Pancreas (tissue), 10 donors: ENCODE data around the gene SLC9A8. TPM values are rescaled to one million over a fixed set of nuclear protein-coding genes. Genes with fewer than 3 reads are reported as not detected.

Experiments
- ATAC-seq, 4 donors: fragments of 200-7000 bp; cut with Tn5 transposase; one replicate each; pipeline versions ENCODE4 v1.8.0 to v1.9.1; 2020; ENCODE audit warnings: mild to moderate bottlenecking in 4 of 4, moderate library complexity in 4 of 4
- DNase-seq, 6 donors: peaks; one replicate each; pipeline ENCODE4 v3.0.0-alpha.2; 2020
- FAIRE-seq: peaks from 2 replicates; lab custom pipeline; 2012; peaks lifted over from hg19 to GRCh38; lab: Jason Lieb, UNC
- H3K27ac ChIP-seq, 4 donors: fragments of 200-600 bp; sonication (generic); 1 replicate in 3 of 4; 2 replicates in 1 of 4; pipeline versions ENCODE4 v1.5.0 to v1.8.0; 2020
- H3K27me3 ChIP-seq, 4 donors: fragments of 200-600 bp; one replicate each; pipeline ENCODE4 v1.8.0; 2021
- H3K36me3 ChIP-seq, 3 donors: fragments of 200-600 bp; sonication (generic) in 1 of 3; one replicate each; pipeline versions ENCODE4 v1.5.0 to v1.8.0; 2020 to 2021
- H3K4me1 ChIP-seq, 3 donors: fragments of 200-600 bp; one replicate each; pipeline ENCODE4 v1.8.0; 2021
- H3K4me3 ChIP-seq, 4 donors: fragments of 200-600 bp; sonication (generic) in 2 of 4; one replicate each; pipeline versions ENCODE4 v1.5.0 to v1.8.0; 2020 to 2021
- H3K9me3 ChIP-seq, 4 donors: fragments of 200-600 bp; one replicate each; pipeline ENCODE4 v1.8.0; 2021
- WGBS, 2 donors: extraction: QIAGEN DNeasy Blood & Tissue Kit; methylation state at CpG; one replicate each; pipeline ENCODE4 v1.1.7; 2013; 5-methylcytosine and 5-hydroxymethylcytosine counted together
- intact Hi-C, 3 donors: fragments of 100-400 bp; cut with DNase I; formaldehyde crosslinking; loops; one replicate each; pipeline versions ENCODE4 v1.11.1 to v1.14.2; 2022
- polyA plus RNA-seq, 2 donors: library from polyadenylated mRNA; stranded (reverse); fragments of 200-250 nt; gene quantifications; one replicate each; pipeline ENCODE4 v1.2.3, GENCODE V29; 2013
- total RNA-seq, 6 donors: library from RNA; stranded (reverse); fragmentation: NEBNext Ultra II Directional in 4 of 6; extraction: Animal tissue kit (Norgen Biotek cat#: 25700) in 4 of 6; gene quantifications; one replicate each; pipeline versions ENCODE4 v1.2.1 to v1.2.4, GENCODE V29; 2021 to 2023
- TF ChIP-seq, protein P1 (sequence below), 4 donors: fragments of 200-600 bp; sonication (generic) in 3 of 4; IDR thresholded peaks; one replicate each; pipeline versions ENCODE4 v1.5.0 to v1.8.0; 2021; ENCODE audit warnings: antibody characterized with exemption in 4 of 4
- donor health status: healthy with polysubstance abuse.
- donor health status: DM: no; HTN: no; CAD: no; lungs with moderate emphysema.
- donor health status: DM: no; HTN: no; CAD: no.
- donor health status: control.
- donor health status: control.
- donor health status: Bipolar disorder and iron deficiency.
- donor health status: DM: yes; HTN: yes; CAD: no.
- donor health status: DM: no; HTN: no; CAD: no.
- donor health status: DM: no; HTN: no; CAD: no.
- donor health status: DM: yes; HTN: yes; CAD: no.

SLC9A8 gene
- total and polyA plus RNA-seq, 8 donors, result 4.8 to 9.9 (median 6.8) TPM

- intact Hi-C loops, result no loop called here
- TF ChIP-seq, protein P1, sequence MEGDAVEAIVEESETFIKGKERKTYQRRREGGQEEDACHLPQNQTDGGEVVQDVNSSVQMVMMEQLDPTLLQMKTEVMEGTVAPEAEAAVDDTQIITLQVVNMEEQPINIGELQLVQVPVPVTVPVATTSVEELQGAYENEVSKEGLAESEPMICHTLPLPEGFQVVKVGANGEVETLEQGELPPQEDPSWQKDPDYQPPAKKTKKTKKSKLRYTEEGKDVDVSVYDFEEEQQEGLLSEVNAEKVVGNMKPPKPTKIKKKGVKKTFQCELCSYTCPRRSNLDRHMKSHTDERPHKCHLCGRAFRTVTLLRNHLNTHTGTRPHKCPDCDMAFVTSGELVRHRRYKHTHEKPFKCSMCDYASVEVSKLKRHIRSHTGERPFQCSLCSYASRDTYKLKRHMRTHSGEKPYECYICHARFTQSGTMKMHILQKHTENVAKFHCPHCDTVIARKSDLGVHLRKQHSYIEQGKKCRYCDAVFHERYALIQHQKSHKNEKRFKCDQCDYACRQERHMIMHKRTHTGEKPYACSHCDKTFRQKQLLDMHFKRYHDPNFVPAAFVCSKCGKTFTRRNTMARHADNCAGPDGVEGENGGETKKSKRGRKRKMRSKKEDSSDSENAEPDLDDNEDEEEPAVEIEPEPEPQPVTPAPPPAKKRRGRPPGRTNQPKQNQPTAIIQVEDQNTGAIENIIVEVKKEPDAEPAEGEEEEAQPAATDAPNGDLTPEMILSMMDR (IDR thresholded peaks at IDR 0.05), result no peak
- H3K27ac ChIP-seq, result no peak overlapping the region
- peaks cover 0 to 2% (median 0%) of the 10 kb centered on the region in 3 donors for H3K36me3 ChIP-seq
- ATAC-seq (no peak), DNase-seq (no peak), FAIRE-seq (no peak)
- H3K9me3 ChIP-seq, result no peaks in the 10 kb centered on the region
- no peak overlapping the region for H3K4me3 ChIP-seq
- WGBS, 2 donors, result 95% methylated on average over 4 of the region's 4 CpGs
- no peaks in the 10 kb centered on the region for H3K4me1 ChIP-seq
- no peaks in the 10 kb centered on the region for H3K27me3 ChIP-seq
These were observed 22.4 kb downstream of the SLC9A8 start for GRCh38 chr20:49835031-49835430.

DNA sequence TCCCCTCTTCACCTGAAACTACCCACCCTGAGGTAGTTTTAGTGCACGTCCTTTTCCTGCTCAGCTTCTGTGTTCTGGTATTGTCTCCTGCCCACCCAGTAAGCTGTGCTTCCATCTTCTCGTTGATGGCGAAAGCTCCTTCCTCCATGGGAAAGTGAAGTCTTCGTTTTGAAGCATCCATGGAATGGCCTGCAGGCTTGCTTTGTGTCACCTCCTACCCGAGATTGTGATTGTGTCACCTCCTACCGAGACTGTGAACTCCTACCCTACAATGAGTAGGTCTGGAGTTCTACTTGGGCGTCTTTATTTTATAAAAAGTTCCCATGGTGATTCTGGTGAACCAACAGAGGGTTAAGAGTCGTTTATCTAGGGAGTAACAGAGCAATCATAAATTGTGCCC is 25.9 kb downstream of the SLC9A8 start:
- FAIRE-seq (no peak), DNase-seq (no peak), ATAC-seq (no peak)
- Histone ChIP-seq H3K27me3 (no peaks in the 10 kb centered on the region), H3K36me3 (no peaks in the 10 kb centered on the region), H3K27ac (no peak overlapping the region), H3K4me3 (no peak overlapping the region), H3K4me1 (no peaks in the 10 kb centered on the region), H3K9me3 (no peaks in the 10 kb centered on the region)
- intact Hi-C loops, result no loop called here
- TF ChIP-seq, protein P1 (IDR thresholded peaks at IDR 0.05), result no peak
- WGBS, 2 donors, result 69 to 81% methylated on average over 8 of the region's 8 CpGs

- peaks cover 0 to 9% (median 0%) of the 10 kb centered on the region in 3 donors for H3K4me1 ChIP-seq
- no peaks in the 10 kb centered on the region for H3K27me3 ChIP-seq
- FAIRE-seq, result no peak
- no peak overlapping the region for H3K27ac ChIP-seq
- peaks cover 0 to 2% (median 0%) of the 10 kb centered on the region in 4 donors for H3K9me3 ChIP-seq
- no peak overlapping the region for H3K4me3 ChIP-seq
- DNase-seq, result no peak
- TF ChIP-seq, protein P1 (IDR thresholded peaks at IDR 0.05), result no peak
- WGBS, 2 donors, result 65 to 67% methylated on average over 3 of the region's 3 CpGs
- H3K36me3 ChIP-seq, result no peaks in the 10 kb centered on the region
- ATAC-seq, result no peak
- intact Hi-C loops, result loop anchor here in 2 of 3 donors (5.0 kb wide), 1 partner anchor 231 kb away; no protein-coding TSS in a partner anchor
These were observed 30.5 kb downstream of the SLC9A8 start for GRCh38 chr20:49843139-49843538.

DNA sequence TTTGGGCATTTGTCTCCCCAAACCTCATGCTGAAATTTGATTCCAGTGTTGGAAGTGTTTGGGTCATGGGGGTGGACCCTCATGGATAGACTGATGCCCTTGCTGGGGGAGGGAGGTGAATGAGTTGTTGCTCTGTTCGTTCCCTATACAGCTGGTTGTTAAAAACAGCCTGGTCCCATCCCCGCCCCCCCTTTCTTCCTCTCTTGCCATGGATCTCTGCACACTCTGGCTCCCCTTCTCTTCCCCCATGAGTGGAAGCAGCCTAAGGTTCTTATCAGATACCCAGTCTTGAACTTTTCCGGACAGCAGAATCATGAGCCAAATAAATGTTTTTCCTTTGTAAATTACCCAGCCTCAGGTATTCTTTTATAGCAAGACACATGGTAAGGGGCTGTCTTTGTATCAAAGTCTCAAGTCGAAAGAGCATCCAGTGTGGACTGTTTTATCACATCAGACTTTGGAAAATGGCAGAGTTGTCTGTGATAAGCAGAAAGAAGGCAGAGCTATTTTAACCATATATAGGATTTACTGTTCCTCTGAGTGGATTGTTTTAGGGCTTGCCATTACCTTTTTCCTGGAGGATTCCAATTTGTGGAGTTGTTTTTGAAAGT is 31.2 kb downstream of the SLC9A8 start:
- H3K4me1 ChIP-seq, result peaks cover 0 to 9% (median 0%) of the 10 kb centered on the region in 3 donors
- FAIRE-seq, result no peak
- no peaks in the 10 kb centered on the region for H3K36me3 ChIP-seq
- ATAC-seq, result no peak
- no peak for DNase-seq
- TF ChIP-seq, protein P1 (IDR thresholded peaks at IDR 0.05), result no peak
- H3K27me3 ChIP-seq, result no peaks in the 10 kb centered on the region
- 68 to 72% methylated on average over 4 of the region's 4 CpGs for whole genome bisulfite sequencing, 2 donors
- intact Hi-C loops, result loop anchor here in 2 of 3 donors (5.0 kb wide), 1 partner anchor 232 kb away; no protein-coding TSS in a partner anchor
- H3K27ac ChIP-seq, result no peak overlapping the region
- peaks cover 0 to 2% (median 0%) of the 10 kb centered on the region in 4 donors for H3K9me3 ChIP-seq
- no peak overlapping the region for H3K4me3 ChIP-seq

GRCh38 chr20:49845060-49845459 is 32.4 kb downstream of the SLC9A8 start:
- Histone ChIP-seq H3K36me3 (no peaks in the 10 kb centered on the region), H3K4me3 (no peak overlapping the region), H3K9me3 (peaks cover 0 to 2% (median 0%) of the 10 kb centered on the region in 4 donors), H3K4me1 (peaks cover 0 to 9% (median 0%) of the 10 kb centered on the region in 3 donors), H3K27ac (no peak overlapping the region), H3K27me3 (no peaks in the 10 kb centered on the region)
- ATAC-seq (peak in 2 of 4 donors; percentile 28 to 48), FAIRE-seq (no peak), DNase-seq (no peak)
- intact Hi-C loops, result no loop called here
- TF ChIP-seq, protein P1 (IDR thresholded peaks at IDR 0.05), result no peak
- 75 to 87% methylated on average over 1 of the region's 1 CpG for WGBS, 2 donors
